Fibroblast of the aortic adventitia (primary cell): Measurements from ENCODE around the gene ALDH1A3. TPM values are rescaled to one million over a fixed set of nuclear protein-coding genes. Genes with fewer than 3 reads are reported as not detected.

ENCODE experiments used
- DNase-seq: peaks from one replicate; pipeline ENCODE4 v3.0.0-alpha.2; 2010; ENCODE audit warnings: low read depth
- H3K4me3 ChIP-seq: 2 replicates; pipeline ENCODE4 v1.5.1; 2011; ENCODE audit warnings: low read depth, mild to moderate bottlenecking, control low read depth, low read length, moderate library complexity
- total RNA-seq: library from RNA; depleted of rRNA; stranded (reverse); fragments of >200 nt; gene quantifications from 2 replicates; pipeline ENCODE4 v1.2.3, GENCODE V29; 2012; ENCODE audit warnings: low replicate concordance
- TF ChIP-seq, protein P1 (sequence below): IDR thresholded peaks from 2 replicates; pipeline ENCODE4 v1.5.1; 2011; ENCODE audit warnings: mild to moderate bottlenecking, low read length, control low read depth, inconsistent platforms; ENCODE audit not compliant: insufficient read depth

Gene ALDH1A3
- total RNA-seq, 1 donor, result 189 TPM

DNA sequence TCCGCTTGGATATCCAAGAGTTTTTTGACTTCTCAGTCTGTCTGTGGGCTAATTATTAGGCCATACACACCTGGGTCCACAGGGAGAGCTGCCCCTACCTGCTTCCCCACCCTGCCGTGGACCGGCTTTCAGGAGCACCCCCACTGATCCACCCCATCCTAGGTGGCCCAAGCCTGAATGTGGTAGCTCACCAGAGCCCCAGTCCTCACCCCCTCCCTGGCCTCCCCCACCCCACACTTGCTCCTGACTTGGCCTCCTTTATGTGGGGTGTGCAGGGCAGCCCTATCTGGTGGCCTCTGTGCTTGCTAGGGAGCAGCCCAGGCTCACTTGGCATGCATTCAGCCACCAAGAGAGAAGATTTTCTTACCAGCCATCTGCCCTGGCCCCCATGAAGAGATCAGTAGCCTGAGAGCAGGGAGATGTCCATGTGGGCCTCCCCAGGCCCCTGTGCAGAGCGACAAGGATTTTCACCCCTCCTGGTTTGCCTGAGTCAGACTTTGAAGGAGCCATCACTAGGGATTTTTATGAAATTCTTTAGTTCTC is 50.7 kb downstream of the ALDH1A3 start:
- no peak for DNase-seq
- no peak overlapping the region for H3K4me3 ChIP-seq
- TF ChIP-seq, protein P1, sequence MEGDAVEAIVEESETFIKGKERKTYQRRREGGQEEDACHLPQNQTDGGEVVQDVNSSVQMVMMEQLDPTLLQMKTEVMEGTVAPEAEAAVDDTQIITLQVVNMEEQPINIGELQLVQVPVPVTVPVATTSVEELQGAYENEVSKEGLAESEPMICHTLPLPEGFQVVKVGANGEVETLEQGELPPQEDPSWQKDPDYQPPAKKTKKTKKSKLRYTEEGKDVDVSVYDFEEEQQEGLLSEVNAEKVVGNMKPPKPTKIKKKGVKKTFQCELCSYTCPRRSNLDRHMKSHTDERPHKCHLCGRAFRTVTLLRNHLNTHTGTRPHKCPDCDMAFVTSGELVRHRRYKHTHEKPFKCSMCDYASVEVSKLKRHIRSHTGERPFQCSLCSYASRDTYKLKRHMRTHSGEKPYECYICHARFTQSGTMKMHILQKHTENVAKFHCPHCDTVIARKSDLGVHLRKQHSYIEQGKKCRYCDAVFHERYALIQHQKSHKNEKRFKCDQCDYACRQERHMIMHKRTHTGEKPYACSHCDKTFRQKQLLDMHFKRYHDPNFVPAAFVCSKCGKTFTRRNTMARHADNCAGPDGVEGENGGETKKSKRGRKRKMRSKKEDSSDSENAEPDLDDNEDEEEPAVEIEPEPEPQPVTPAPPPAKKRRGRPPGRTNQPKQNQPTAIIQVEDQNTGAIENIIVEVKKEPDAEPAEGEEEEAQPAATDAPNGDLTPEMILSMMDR, result no peak

DNA sequence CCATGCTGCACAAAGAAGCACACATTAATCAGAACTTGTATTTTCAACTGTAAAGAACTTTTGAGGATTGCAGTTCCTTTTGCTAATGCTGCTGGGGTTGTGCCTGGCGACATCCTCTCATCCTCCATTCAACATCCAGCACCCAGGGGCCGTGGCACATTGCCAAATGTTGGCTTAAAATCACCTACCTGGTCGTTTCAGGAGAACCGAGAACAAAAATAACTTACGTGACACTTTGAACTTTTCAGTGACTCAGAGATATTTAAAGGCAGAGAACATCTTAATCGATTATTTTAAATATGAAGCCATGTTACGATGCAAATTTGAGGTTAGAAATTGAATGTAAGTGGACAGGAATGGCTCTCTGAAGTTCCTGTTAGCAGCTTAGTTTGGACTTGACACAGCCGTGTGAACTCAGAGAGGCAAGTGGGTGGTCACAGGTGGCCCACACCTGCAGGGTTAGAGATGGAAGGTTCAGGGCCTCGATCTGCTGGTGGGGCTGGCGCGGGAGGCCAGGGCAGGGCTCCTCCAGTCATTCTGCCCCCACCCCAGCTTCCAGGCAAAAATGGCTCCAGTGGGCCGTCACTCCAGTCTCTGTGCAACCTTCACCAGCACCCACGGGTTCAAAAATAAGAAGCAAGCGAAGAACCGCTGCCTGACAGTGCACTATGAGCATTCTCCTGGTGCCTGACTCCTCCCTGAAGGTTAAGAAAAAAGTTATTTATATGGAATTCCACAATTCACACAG is 51.7 kb downstream of the ALDH1A3 start:
- no peak overlapping the region for H3K4me3 ChIP-seq
- DNase-seq, result no peak
- TF ChIP-seq, protein P1, result no peak

DNA sequence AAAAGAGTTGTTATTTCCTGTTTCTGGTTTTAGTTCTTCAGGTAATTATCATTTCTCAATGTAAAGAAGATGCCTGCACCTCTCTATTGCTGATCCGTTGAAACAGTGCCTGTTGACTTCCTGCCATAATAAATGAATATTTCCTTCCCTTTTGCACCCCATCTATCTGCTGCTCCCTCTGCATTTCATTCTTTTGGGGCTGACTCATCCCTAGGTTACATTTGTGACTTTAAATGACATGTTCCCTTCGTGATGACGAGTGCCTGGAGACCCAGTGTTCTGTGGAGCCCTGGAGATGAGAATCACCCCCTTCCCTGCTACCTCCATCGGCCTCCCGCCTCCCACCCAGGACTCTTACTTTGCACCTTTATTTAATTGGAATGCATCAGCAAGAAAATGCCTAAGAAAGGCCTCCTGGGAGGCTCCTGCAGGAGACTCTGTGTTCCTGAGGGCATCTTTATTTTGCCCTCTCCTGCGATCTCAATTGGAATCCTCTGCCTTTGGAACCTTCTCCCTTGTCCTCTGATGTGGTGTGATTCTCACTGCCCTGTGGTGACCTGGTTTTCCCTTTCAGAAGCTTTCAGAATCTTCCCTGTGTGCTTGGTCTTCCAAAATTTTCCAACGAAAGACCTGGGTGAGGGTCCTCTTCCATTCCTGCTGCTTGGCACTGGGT is 53.2 kb downstream of the ALDH1A3 start:
- TF ChIP-seq, protein P1, result no peak
- DNase-seq, result no peak

DNA sequence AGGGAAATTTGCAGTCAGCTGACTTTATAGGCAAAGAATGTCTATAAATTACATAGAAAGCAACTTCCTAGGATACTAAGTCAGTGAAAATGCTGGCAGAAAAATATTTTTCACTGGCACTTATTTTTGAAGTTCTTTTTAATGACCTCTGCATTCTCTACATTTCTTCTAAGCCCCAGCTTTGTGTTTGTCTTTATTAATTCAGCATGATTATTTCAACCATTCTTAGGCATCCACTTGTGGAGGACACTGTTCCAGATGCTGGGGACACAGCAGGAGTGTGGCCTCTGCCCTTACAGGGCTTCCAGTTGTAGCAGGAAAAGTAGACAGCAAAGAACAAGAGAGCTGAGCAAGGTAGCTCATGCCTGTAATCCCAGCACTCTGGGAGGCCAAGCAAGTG is 54.5 kb downstream of the ALDH1A3 start:
- no peak for DNase-seq

More for the DNA sequence above, 53.2 kb downstream of the ALDH1A3 start:
- H3K4me3 ChIP-seq, result no peak overlapping the region

DNA sequence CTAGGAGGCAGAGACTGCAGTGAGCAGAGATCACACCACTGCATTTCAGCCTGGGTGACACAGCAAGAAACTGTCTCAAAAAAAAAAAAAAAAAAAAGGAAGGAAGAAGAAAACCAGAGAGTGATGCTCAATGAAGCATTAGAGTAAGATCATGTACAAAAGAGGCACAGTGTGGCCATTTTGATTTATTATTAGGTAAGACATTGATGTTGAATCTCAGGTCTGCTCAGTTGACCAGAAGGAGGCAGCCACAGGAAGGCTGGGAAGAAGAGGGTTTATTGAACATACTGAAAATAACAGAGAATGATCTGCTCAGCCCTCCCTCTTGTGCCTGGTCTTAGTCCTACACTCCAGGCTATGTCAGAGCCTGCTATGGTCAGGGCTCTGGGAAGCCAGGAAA is 55.1 kb downstream of the ALDH1A3 start:
- TF ChIP-seq, protein P1, result peak; percentile 3
- peak; percentile 16 for DNase-seq
- no peak overlapping the region for H3K4me3 ChIP-seq

More for the DNA sequence above, 54.5 kb downstream of the ALDH1A3 start:
- TF ChIP-seq, protein P1, result no peak
- no peak overlapping the region for H3K4me3 ChIP-seq

DNA sequence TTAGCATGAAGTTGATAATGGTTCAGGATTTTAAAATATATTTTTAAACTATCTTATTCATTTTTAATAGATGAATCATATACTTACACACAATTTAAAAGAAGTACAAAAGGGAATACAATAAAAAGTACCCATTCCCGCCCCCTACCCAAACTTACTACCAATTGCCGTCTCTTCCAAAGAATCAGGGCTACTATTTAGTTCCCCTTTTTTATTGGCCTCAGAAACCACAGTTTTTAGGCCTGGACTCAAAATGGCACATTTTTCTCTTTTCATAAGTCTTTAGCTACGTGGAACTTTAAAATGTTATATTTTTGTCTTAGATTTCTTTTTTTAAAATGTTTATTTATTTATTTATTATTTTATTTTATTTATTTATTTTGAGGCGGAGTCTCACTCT is 57.5 kb downstream of the ALDH1A3 start:
- no peak for DNase-seq
- no peak overlapping the region for H3K4me3 ChIP-seq
- TF ChIP-seq, protein P1, result no peak
